Effector memory CD8-positive, alpha-beta T cell (primary cell): ENCODE measurements around the gene ARL3.
"Not testable (repeated sequence)": the region's sequence is repeated elsewhere in the genome, so short reads cannot be mapped to it uniquely, and the experiment has no call there.

Experiments
- ATAC-seq: fragments of 150-1000 bp; cut with Tn5 transposase; replicated peaks from 2 replicates; pipeline ENCODE4 v1.10.0; 2021; ENCODE audit warnings: mild to moderate bottlenecking, moderate library complexity
- DNase-seq, 3 experiments: peaks; one replicate each; pipeline ENCODE4 v3.0.0; 2021
- H3K27ac Mint-ChIP-seq, 2 donors: one replicate each; pipeline ENCODE4 v1.8.0; 2022; ENCODE audit warnings: mild to moderate bottlenecking in 2 of 2, mixed read lengths in 2 of 2, moderate library complexity in 2 of 2
- H3K27me3 Mint-ChIP-seq, 2 donors: one replicate each; pipeline ENCODE4 v1.8.0; 2022; ENCODE audit warnings: mixed read lengths in 2 of 2
- H3K36me3 Mint-ChIP-seq: one replicate; pipeline ENCODE4 v1.8.0; 2022; ENCODE audit warnings: mild to moderate bottlenecking, moderate library complexity, mixed read lengths; ENCODE audit not compliant: insufficient read depth
- H3K4me1 Mint-ChIP-seq, 2 donors: one replicate each; pipeline ENCODE4 v1.8.0; 2022; ENCODE audit warnings: low read depth in 2 of 2, mixed read lengths in 2 of 2
- H3K4me3 Mint-ChIP-seq, 2 donors: one replicate each; pipeline ENCODE4 v1.8.0; 2022; ENCODE audit warnings: mild to moderate bottlenecking in 2 of 2, mixed read lengths in 2 of 2, moderate library complexity in 2 of 2
- H3K9me3 Mint-ChIP-seq, 2 donors: one replicate each; pipeline ENCODE4 v1.8.0; 2022; ENCODE audit warnings: mixed read lengths in 2 of 2

Gene ARL3

DNA sequence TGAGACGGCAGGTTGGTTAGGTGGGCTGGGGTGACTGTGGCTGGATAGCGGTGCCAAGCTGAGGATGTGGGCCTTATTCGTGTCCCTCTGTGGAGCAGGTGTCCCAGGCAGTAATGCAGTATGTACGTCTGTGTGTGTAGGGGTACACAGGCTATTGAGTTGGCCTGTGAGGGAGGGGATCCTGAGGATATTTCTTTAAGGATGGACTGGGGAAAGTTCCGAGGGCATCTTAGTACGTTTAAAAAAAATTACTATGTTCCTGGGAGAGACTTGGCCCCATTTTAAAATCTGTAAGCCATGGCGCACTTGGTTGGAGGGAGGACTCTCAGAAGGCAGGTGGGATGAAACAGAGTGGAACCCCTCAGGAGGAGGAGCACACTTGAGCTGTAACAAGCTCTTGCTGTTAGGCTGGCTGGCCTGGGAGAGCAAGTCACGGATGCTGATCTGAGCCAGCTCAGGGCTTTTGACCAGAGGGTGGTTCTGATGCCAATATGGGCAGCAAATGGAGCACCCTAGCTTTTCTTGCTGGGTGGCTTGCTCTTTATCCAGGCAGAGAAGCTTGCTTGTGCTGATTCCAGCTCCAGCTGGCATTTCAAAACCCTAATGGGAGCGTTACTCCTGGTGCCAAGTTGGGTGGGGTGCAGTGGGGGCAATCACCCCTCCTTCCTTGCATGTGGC lies 30.3 kb upstream of the ARL3 start:
- Mint-ChIP-seq H3K27ac (peak overlapping the region; percentile 85 to 92), H3K36me3 (peaks cover 11% of the 10 kb centered on the region), H3K4me1 (peaks cover 32 to 47% of the 10 kb centered on the region in 2 donors), H3K27me3 (no peaks in the 10 kb centered on the region), H3K4me3 (peak overlapping the region; percentile 81 to 93), H3K9me3 (peaks cover 4 to 8% of the 10 kb centered on the region in 2 donors)
- ATAC-seq = peak; percentile 24
- DNase-seq = peak in 1 of 3 experiments; percentile 2

DNA sequence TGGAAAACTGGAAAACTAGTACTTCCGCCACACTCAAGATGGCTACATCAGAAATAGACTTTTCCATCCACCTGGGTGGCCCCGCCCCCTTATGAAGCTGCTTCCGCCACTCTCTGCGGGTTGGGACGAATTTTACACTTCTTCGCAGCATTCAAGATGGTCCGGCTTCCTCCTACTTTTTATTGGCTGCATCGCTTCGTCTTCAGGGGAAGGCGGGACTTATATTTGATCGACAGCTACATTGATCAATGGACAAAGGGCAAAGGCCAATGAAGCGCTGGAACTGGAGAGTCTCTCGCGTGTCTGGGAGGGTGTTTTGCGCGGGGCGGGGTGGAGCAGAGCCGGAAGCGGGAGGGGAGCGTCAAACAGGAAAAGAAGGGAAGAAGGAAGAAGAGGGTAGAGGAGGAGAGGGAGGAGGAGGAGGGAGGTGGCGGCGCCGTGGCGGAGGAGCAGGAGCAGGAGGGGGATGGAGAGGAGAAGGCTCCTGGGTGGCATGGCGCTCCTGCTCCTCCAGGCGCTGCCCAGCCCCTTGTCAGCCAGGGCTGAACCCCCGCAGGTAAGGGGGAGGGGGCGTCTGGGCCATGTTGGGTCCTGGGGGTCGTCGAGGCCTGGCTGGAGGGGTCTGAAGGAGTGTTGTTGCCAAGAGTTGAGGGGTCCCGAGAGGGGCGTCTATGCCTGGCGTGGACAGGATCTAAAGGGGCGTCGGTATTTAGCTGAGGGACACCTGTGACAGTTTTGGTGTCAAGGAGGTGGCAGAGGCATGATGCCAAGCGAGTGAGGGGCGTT lies 29.6 kb upstream of the ARL3 start, which contains the start of gene WBP1L:
WBP1L (plus strand) TSS at position 361 of the 786 bp plus-strand sequence; CDS start at position 467, 106 bp downstream.
- H3K36me3 Mint-ChIP-seq = peaks cover 11% of the 10 kb centered on the region
- H3K27me3 Mint-ChIP-seq = no peaks in the 10 kb centered on the region
- peak within 1 kb of the TSS; percentile 81 to 93 for H3K4me3 Mint-ChIP-seq
- ATAC-seq (peak; percentile 95), DNase-seq (peak; percentile 95 to 98 (median 96))
- peaks cover 31 to 45% of the 10 kb centered on the region in 2 donors for H3K4me1 Mint-ChIP-seq
- H3K9me3 Mint-ChIP-seq = peaks cover 4 to 8% of the 10 kb centered on the region in 2 donors
- H3K27ac Mint-ChIP-seq = peak within 1 kb of the TSS; percentile 85 to 92

DNA sequence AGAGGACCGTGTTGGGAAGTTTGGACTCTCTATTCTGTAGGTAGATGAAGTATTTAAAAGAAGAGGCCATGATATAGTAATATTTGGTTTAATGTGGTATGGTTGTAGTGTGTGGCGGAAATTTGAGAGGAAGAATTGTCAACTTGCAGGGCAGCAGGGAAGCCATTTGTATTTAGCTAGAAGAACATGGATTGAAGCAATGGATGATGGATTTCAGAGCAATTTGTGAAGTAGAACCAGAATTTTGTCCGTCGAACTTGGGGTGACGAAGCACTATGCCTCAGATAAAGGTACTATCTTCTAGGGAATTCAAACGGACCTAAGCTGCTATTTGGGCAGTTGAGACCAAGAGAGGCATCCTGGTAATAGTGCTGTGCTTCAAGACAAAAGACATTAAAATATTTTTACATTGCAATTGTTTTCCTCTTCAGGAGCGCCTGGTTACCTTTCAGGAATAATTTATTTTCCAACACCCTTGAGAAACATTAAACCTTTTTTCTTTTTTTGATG lies 28.9 kb upstream of the ARL3 start:
- Mint-ChIP-seq H3K9me3 (peaks cover 4 to 8% of the 10 kb centered on the region in 2 donors), H3K36me3 (peaks cover 11% of the 10 kb centered on the region), H3K27me3 (no peaks in the 10 kb centered on the region), H3K27ac (peak overlapping the region; percentile 85 to 92), H3K4me1 (peaks cover 26 to 39% of the 10 kb centered on the region in 2 donors), H3K4me3 (peak overlapping the region; percentile 81 to 93)
- ATAC-seq (no peak), DNase-seq (no peak)

DNA sequence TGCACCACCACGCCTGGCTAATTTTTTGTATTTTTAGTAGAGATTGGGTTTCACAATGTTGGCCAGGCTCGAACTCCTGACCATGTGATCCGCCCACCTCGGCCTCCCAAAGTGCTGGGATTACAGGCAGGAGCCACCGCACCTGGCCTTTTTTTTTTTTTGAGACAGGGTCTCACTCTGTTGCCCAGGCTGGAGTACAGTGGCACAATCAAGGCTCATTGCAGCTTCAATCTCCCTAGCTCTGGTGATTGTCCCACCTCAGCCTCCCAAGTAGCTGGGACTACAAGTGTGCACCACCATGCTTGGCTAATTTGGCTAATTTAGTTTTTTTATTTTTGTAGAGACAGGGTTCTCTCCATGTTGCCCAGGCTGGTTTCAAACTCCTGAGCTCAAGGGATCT lies 28.1 kb upstream of the ARL3 start:
- Mint-ChIP-seq H3K36me3 (peaks cover 11% of the 10 kb centered on the region), H3K27ac (peak overlapping the region in 1 of 2 donors; percentile 2), H3K4me3 (peak overlapping the region in 1 of 2 donors; percentile 93), H3K4me1 (peaks cover 26 to 38% of the 10 kb centered on the region in 2 donors)
- H3K9me3 Mint-ChIP-seq, H3K27me3 Mint-ChIP-seq, ATAC-seq, DNase-seq: not testable (repeated sequence)

DNA sequence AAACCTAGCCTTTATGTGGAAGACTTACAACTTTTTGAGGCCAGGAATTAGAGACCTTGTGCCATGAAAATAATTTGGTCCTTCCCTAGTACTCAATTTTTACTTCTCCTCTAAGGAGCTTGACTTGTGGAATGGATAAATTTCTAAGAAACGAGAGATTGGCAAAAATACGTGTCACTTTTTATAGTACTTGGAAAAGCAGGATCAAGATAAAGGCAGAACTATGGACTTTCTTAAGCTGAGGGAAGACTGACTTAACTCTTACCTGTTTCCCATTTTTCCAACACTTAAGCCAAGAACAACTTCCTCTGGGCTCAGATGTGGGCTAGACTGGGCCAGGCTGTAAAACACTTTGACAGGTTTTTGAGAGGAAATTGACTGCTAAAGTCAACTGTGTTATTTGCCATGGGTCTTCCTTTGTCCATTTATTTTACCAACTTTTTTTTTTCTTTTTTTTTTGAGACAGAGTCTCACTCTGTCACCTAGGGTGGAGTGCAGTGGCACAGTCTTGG lies 27.6 kb upstream of the ARL3 start:
- ATAC-seq = no peak

DNA sequence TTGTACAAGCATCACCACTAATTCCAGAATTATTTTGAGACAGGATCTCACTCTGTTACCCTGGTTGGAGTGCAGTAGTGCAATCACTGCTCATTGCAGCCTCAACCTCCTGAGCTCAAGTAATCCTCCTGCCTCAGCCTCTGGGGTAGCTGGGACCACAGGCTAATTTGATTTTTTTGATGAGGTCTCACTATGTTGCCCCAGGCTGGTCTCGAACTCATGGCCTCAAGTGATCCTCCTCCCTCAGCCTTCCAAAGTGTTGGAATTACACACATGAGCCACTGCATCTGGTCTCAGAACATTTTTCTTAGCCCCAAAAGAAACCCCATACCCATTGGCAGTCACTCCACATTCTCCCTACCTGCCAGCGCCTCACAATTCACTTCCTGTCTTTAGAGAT lies 26.0 kb upstream of the ARL3 start:
- H3K9me3 Mint-ChIP-seq = peaks cover 4 to 8% of the 10 kb centered on the region in 2 donors
- DNase-seq (no peak), ATAC-seq (no peak)
- H3K36me3 Mint-ChIP-seq = peaks cover 9% of the 10 kb centered on the region
- no peaks in the 10 kb centered on the region for H3K27me3 Mint-ChIP-seq
- no peak overlapping the region for H3K4me3 Mint-ChIP-seq
- H3K27ac Mint-ChIP-seq = peak overlapping the region in 1 of 2 donors; percentile 16
- peaks cover 16 to 26% of the 10 kb centered on the region in 2 donors for H3K4me1 Mint-ChIP-seq

More for the DNA sequence above, 27.6 kb upstream of the ARL3 start:
- Mint-ChIP-seq H3K9me3 (peaks cover 4 to 8% of the 10 kb centered on the region in 2 donors), H3K27ac (no peak overlapping the region), H3K4me1 (peaks cover 26 to 36% of the 10 kb centered on the region in 2 donors), H3K27me3 (no peaks in the 10 kb centered on the region), H3K36me3 (peaks cover 8% of the 10 kb centered on the region), H3K4me3 (no peak overlapping the region)
- DNase-seq = no peak

DNA sequence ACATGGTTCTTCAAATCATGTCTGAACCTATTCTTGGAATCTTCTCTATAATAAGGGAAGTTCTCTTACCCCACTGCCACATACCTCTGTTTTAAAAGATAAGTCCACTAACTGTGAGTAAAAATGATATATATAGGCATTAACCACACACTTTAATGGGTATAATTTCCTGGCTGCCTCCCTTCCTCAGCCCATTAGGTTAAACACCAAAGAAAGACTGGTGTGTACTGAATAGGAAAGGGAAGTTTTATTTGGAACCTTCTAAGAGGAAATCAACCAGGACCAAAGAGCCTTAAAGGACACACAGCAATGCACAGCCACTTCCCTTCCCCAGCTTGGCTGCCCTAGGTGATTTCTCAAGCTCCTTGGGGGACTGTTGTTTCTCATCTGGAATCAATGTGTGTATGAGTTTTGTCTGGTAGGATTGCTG lies 24.5 kb upstream of the ARL3 start:
- ATAC-seq (no peak), DNase-seq (no peak)
- Mint-ChIP-seq H3K4me3 (no peak overlapping the region), H3K4me1 (peaks cover 6 to 15% of the 10 kb centered on the region in 2 donors), H3K27me3 (no peaks in the 10 kb centered on the region), H3K36me3 (peaks cover 7% of the 10 kb centered on the region), H3K9me3 (peaks cover 4 to 8% of the 10 kb centered on the region in 2 donors), H3K27ac (no peak overlapping the region)

DNA sequence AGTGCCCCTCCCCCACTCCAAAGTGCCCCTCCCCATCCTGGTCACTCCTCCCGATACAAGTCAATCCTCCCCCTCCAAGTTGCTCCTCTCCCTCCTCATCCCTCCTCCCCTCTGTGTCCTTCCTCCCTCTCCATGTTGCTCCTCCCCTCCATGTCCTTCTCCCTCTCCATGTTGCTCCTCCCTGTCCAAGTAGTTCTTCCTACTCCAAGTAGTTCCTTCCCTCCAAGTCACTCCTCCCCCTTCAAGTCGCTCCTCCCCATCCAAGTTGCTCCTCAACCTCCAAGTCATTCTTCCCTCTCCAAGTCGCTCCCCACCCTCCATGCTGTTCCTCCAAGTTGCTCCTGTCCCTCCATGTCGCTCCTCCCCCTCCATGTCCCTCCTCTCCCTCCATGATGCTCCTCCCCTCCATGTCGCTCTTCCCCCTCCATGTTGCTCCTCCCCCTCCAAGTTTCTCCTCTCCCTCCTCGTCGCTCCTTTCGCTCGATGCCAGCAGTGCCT lies 20.9 kb upstream of the ARL3 start:
- Mint-ChIP-seq H3K4me1 (peaks cover 0 to 6% of the 10 kb centered on the region in 2 donors), H3K27me3 (no peaks in the 10 kb centered on the region), H3K9me3 (no peaks in the 10 kb centered on the region), H3K4me3 (no peak overlapping the region), H3K36me3 (peaks cover 13% of the 10 kb centered on the region), H3K27ac (peak overlapping the region in 1 of 2 donors; percentile 5)
- DNase-seq (no peak), ATAC-seq (no peak)

DNA sequence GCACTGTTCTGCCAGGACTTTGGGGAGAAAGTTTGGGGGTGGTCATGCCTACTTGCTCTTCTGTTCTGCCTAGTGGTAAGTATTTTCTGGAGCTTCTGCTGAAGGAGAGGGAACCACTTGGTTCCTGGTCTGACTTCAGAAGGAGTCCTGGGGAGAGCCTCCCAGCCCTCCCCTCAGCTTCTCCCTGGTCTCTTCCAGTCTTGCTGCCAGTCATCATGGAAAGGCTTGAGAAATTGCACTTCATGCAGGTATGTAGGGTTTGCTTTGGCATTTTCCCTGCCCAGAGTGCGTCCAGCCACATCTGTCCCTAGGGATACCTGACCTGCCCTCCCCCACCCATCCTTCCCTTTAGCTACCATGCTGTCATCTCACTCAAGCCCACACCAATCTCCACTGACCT lies 18.5 kb upstream of the ARL3 start:
- DNase-seq (no peak), ATAC-seq (no peak)
- no peak overlapping the region for H3K4me3 Mint-ChIP-seq
- peaks cover 7 to 10% of the 10 kb centered on the region in 2 donors for H3K4me1 Mint-ChIP-seq
- H3K36me3 Mint-ChIP-seq = peaks cover 18% of the 10 kb centered on the region
- no peaks in the 10 kb centered on the region for H3K9me3 Mint-ChIP-seq
- no peaks in the 10 kb centered on the region for H3K27me3 Mint-ChIP-seq
- H3K27ac Mint-ChIP-seq = no peak overlapping the region

DNA sequence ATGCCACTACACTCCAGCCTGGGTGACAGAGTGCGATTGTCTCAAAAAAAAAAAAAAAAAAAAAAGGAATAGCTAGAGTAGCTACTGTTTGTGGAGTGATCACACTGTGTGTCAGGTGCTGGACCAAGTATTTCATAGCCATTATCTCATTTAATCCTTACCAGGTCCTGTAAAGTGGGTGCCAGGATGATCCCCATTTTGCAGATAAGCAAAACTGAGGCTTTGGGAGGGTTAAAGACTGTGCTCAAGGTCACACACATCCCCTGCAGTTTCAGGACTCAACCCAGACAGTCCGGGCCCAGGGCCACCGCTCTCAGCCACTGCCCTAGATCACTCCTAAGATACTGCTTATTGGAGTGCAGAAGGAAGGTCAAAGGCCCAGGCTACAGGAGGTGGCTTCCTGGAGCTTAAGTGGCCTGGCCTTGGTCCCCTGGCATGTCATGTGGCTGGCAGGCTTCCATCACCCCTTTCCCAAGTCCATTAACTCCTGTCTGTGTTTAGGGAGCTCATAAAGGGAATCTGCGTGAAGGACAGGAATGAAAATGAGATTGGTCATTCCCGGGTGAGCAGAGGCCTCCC lies 17.1 kb upstream of the ARL3 start:
- ATAC-seq (no peak), DNase-seq (no peak)
- no peaks in the 10 kb centered on the region for H3K9me3 Mint-ChIP-seq
- H3K36me3 Mint-ChIP-seq = peaks cover 18% of the 10 kb centered on the region
- no peak overlapping the region for H3K4me3 Mint-ChIP-seq
- no peaks in the 10 kb centered on the region for H3K27me3 Mint-ChIP-seq
- peaks cover 7 to 10% of the 10 kb centered on the region in 2 donors for H3K4me1 Mint-ChIP-seq
- peak overlapping the region in 1 of 2 donors; percentile 74 for H3K27ac Mint-ChIP-seq

DNA sequence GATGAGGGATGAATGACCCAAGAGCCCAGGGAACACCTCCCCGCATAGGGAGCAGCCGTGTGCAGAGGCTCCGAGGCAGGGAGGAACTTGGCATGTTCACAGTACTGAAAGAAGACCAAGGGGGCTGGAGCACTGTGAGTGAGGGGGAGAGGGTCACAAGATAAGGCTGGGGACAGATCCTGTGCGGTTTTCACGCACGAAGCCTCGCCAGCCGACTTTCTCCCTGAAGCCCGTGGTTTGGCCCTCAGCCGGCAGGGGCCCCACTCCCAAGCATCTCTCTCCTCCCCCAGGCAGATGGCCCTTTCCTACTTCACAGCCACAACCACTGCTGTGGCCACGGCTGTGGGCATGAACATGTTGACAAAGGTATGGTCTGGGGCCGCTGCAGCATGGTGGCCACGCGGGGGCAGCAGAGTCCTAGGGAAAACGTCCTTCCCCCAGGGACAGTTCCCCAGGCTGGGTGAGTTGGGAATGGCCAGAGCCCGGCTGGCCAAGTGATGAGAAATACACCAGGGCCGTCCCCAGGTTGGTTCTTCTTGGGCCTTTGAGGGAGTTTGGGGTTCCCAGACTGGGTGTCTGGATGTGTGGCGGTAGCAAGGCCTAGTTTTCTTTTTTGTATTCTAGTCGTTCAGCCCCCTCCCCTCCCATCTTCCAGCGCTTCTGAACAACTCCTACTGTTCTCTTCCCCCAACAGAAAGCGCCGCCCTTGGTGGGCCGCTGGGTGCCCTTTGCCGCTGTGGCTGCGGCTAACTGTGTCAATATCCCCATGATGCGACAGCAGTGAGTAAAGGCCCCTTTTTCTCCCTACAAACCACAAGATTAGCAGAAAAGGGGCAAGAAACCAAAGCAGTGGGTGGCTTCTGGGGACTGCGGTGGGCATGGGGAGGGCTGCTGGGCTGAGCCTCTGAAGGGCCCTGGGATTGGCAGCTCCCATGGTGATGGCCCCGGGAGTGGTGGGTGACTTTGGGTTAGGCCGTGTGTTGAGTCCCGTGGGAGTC lies 15.1 kb upstream of the ARL3 start:
- peaks cover 22% of the 10 kb centered on the region for H3K36me3 Mint-ChIP-seq
- peak overlapping the region; percentile 15 to 49 for H3K27ac Mint-ChIP-seq
- H3K27me3 Mint-ChIP-seq = no peaks in the 10 kb centered on the region
- H3K4me3 Mint-ChIP-seq = no peak overlapping the region
- DNase-seq (peak; percentile 31 to 39 (median 37)), ATAC-seq (peak; percentile 87)
- H3K9me3 Mint-ChIP-seq = no peaks in the 10 kb centered on the region
- peaks cover 7 to 8% of the 10 kb centered on the region in 2 donors for H3K4me1 Mint-ChIP-seq
